Uterus (tissue), 4 donors: Measurements from ENCODE around the gene RNF144A. TPM values are rescaled to one million over a fixed set of nuclear protein-coding genes. Genes with fewer than 3 reads are reported as not detected.
A peak's percentile ranks its signal among the peaks of the same experiment; 100 is the strongest.

ENCODE experiments used
- DNase-seq, 2 donors: peaks; one replicate each; pipeline ENCODE4 v3.0.0-alpha.2; 2019 to 2020
- H3K27ac ChIP-seq, 2 donors: fragments of 200-600 bp; sonication (generic); 1 replicate in 1 of 2; 2 replicates in 1 of 2; pipeline ENCODE4 v1.5.1; 2016 to 2018
- H3K27me3 ChIP-seq, 2 donors: fragments of 200-600 bp; sonication (generic); one replicate each; pipeline ENCODE4 v1.5.1; 2018 to 2019; ENCODE audit warnings: control low read depth in 1 of 2
- H3K36me3 ChIP-seq, 2 donors: fragments of 200-600 bp; sonication (generic); one replicate each; pipeline ENCODE4 v1.5.1; 2019; ENCODE audit warnings: control low read depth in 1 of 2
- H3K4me1 ChIP-seq, 2 donors: fragments of 200-600 bp; sonication (generic); one replicate each; pipeline ENCODE4 v1.5.1; 2018 to 2019; ENCODE audit warnings: control low read depth in 1 of 2
- H3K4me3 ChIP-seq, 2 donors: fragments of 200-600 bp; sonication (generic); 1 replicate in 1 of 2; 2 replicates in 1 of 2; pipeline ENCODE4 v1.5.1; 2018 to 2019; ENCODE audit warnings: mild to moderate bottlenecking in 1 of 2
- H3K9me3 ChIP-seq, 2 donors: fragments of 200-600 bp; sonication (generic); one replicate each; pipeline ENCODE4 v1.5.1; 2019; ENCODE audit warnings: control low read depth in 1 of 2
- POLR2A ChIP-seq, 2 donors: fragments of 450-650 bp; IDR thresholded peaks; one replicate each; pipeline ENCODE4 v1.6.1; 2016; ENCODE audit warnings: antibody characterized with exemption in 2 of 2, mild to moderate bottlenecking in 1 of 2, moderate library complexity in 1 of 2
- intact Hi-C: fragments of 100-400 bp; cut with DNase I; formaldehyde crosslinking; loops from one replicate; pipeline ENCODE4 v1.15.1; 2023; ENCODE audit warnings: low total_unique reads
- total RNA-seq, 4 donors: library from RNA; depleted of rRNA in 3 of 4; stranded (reverse); fragments of >200 nt in 3 of 4; gene quantifications; one replicate each; pipeline versions ENCODE4 v1.1.0 to v1.2.4, GENCODE V29; 2014 to 2023
- TF ChIP-seq, protein P1 (sequence below), 4 experiments: fragments of 200-600 bp in 2 of 4; fragments of 450-650 bp in 2 of 4; sonication (generic) in 2 of 4; IDR thresholded peaks; one replicate each; pipeline ENCODE4 v1.5.1; 2016 to 2019; ENCODE audit warnings: antibody characterized with exemption in 4 of 4, mild to moderate bottlenecking in 2 of 4, moderate library complexity in 1 of 4
- donor health status: DM: yes; HTN: yes; CAD: no.

Gene RNF144A
- total RNA-seq, 4 donors from 2014 or later = 22.5 to 103 (median 63.0) TPM

DNA sequence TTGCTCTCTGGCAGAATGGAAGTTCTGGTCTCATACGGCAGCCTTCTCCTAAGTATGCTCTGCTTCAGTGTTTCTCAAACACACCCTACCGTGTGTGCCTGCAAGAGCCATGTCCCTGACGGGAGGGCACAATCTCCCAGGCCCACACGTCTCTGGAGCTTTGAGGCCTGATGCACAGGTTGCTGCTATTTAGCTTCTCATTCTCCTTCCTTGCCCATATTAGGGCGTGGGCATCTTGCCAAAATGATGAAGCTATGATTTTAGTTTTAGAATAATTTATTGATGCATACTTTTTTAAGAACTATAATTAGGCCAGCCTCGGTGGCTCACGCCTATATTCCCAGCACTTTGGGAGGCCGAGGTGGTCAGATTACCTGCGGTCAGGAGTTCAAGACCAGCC lies 107.9 kb downstream of the RNF144A start:
- H3K4me1 ChIP-seq = peaks cover 0 to 4% of the 10 kb centered on the region in 2 donors
- H3K4me3 ChIP-seq = no peak overlapping the region
- TF ChIP-seq, protein P1, sequence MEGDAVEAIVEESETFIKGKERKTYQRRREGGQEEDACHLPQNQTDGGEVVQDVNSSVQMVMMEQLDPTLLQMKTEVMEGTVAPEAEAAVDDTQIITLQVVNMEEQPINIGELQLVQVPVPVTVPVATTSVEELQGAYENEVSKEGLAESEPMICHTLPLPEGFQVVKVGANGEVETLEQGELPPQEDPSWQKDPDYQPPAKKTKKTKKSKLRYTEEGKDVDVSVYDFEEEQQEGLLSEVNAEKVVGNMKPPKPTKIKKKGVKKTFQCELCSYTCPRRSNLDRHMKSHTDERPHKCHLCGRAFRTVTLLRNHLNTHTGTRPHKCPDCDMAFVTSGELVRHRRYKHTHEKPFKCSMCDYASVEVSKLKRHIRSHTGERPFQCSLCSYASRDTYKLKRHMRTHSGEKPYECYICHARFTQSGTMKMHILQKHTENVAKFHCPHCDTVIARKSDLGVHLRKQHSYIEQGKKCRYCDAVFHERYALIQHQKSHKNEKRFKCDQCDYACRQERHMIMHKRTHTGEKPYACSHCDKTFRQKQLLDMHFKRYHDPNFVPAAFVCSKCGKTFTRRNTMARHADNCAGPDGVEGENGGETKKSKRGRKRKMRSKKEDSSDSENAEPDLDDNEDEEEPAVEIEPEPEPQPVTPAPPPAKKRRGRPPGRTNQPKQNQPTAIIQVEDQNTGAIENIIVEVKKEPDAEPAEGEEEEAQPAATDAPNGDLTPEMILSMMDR (IDR thresholded peaks at IDR 0.05) = no peak
- TF ChIP-seq POLR2A (IDR thresholded peaks at IDR 0.05) = no peak
- H3K36me3 ChIP-seq = no peaks in the 10 kb centered on the region
- DNase-seq = no peak
- intact Hi-C loops = no loop called here
- H3K9me3 ChIP-seq = no peaks in the 10 kb centered on the region
- H3K27ac ChIP-seq = peak overlapping the region; percentile 72 to 80
- H3K27me3 ChIP-seq = no peaks in the 10 kb centered on the region

DNA sequence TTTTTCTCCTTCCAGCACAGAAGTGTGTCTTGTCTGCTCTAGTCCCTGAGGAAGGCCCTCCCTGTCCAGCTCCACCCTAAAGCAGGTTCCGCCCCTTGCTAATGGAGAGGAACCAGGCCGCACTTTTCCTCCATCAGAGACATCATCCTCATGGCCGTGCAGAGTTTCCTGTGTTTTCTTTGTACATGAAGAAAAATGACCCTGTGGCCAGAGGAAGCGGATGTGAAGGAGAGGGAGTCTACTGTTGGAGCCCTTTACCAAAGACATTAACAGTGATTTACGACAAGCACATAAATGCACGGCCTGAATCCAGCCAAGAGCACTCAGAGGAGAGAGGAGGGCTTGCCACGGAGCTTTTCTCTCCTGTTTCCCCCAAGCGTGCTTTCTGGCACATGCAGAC lies 109.5 kb downstream of the RNF144A start:
- DNase-seq = peak; percentile 72 to 87
- no peaks in the 10 kb centered on the region for H3K36me3 ChIP-seq
- no peak overlapping the region for H3K4me3 ChIP-seq
- no peaks in the 10 kb centered on the region for H3K27me3 ChIP-seq
- H3K4me1 ChIP-seq = peaks cover 0 to 4% of the 10 kb centered on the region in 2 donors
- H3K9me3 ChIP-seq = no peaks in the 10 kb centered on the region
- intact Hi-C loops = no loop called here
- peak overlapping the region; percentile 72 to 80 for H3K27ac ChIP-seq
- TF ChIP-seq POLR2A (IDR thresholded peaks at IDR 0.05) = no peak
- TF ChIP-seq, protein P1 (IDR thresholded peaks at IDR 0.05) = no peak

DNA sequence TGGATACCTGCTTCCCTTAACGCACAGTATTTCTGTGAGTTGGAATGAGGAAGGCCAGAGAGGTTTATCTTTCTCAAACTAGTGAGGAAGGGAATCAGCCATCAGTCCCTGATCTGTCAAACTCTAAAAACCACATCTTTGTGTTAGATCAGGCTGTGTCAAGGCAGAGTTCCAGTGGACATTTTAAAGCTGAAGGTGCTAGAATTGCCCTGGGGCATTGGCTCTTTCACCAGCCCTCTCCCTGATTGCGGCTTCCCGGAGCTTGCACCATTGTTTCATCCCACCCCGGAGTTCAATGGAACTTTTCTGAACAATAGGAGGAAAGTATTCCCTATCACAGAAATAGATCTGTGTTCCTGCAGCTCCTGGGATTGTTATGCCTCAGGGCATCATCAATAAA lies 110.2 kb downstream of the RNF144A start:
- no peaks in the 10 kb centered on the region for H3K36me3 ChIP-seq
- H3K27me3 ChIP-seq = no peaks in the 10 kb centered on the region
- TF ChIP-seq, protein P1 (IDR thresholded peaks at IDR 0.05) = no peak
- no peak for TF ChIP-seq POLR2A (IDR thresholded peaks at IDR 0.05)
- H3K4me3 ChIP-seq = no peak overlapping the region
- intact Hi-C loops = no loop called here
- H3K9me3 ChIP-seq = no peaks in the 10 kb centered on the region
- DNase-seq = no peak
- peak overlapping the region; percentile 72 to 80 for H3K27ac ChIP-seq
- H3K4me1 ChIP-seq = peaks cover 0 to 4% of the 10 kb centered on the region in 2 donors

DNA sequence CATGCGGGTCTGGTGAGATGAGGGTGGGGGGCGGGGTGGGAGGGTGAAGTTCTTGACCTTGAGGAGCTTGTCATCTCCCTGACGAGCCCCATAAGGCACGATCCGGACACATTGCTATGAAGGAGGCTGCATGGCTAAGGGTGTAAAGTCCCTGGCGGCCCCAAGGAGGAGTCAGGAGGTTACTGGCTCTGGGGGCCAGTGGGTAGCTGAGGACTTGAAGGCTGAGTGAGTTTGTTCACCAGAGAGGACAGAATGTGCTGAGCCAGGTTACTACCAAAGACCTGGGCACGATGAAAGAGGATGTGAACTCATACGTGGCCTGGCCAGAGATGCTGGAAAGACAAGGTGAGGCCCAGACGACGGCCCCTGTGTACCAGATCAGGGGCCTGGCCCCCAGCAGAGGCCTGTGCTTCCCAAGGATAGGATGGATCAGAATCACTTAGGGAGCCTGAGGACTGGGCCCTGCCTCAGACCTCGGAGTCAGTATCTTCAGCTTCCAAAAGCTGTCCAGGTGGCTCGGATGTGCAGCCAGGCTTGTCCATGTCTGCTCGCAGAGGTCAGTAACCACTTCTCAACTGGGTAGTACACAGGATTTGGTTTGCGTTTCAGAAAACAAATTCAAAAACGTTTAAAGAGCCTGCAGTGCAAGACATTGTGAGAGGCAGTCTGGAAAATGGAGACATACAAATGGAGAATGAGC lies 110.9 kb downstream of the RNF144A start:
- Histone ChIP-seq H3K27ac (peak overlapping the region; percentile 72 to 80), H3K27me3 (no peaks in the 10 kb centered on the region), H3K9me3 (no peaks in the 10 kb centered on the region), H3K4me3 (no peak overlapping the region), H3K4me1 (peaks cover 0 to 4% of the 10 kb centered on the region in 2 donors), H3K36me3 (no peaks in the 10 kb centered on the region)
- intact Hi-C loops = no loop called here
- no peak for DNase-seq
- TF ChIP-seq, protein P1 (IDR thresholded peaks at IDR 0.05) = no peak
- TF ChIP-seq POLR2A (IDR thresholded peaks at IDR 0.05) = no peak

DNA sequence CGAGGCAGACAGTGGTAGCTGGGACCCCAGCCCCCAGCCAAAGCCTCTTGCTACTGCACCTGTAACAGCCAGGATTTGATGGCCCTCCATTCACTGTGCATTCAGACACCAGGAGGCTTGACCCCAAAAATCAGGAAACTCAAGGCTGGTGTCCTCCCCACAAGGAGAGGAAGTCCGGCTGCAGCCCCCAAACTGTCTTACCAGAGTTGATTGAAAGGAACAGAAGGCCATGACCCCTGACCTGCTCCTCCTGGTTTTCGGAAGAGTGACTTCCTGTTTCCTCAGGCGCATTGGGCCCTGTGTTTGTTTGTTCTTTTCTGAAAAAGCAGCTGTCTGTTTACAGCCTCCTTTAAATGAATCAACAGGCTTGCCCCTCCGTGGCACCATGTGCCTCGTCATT lies 111.6 kb downstream of the RNF144A start:
- Histone ChIP-seq H3K27me3 (no peaks in the 10 kb centered on the region), H3K4me1 (peaks cover 0 to 4% of the 10 kb centered on the region in 2 donors), H3K9me3 (no peaks in the 10 kb centered on the region), H3K4me3 (no peak overlapping the region), H3K27ac (peak overlapping the region; percentile 14 to 72), H3K36me3 (no peaks in the 10 kb centered on the region)
- intact Hi-C loops = no loop called here
- DNase-seq = no peak
- no peak for TF ChIP-seq POLR2A (IDR thresholded peaks at IDR 0.05)
- TF ChIP-seq, protein P1 (IDR thresholded peaks at IDR 0.05) = no peak
